Activated CD8-positive, alpha-beta T cell treated with anti-CD3 and anti-CD28 coated beads for 36 hours (primary cell): ENCODE measurements around the gene PCMT1. TPM values are rescaled to one million over a fixed set of nuclear protein-coding genes. Genes with fewer than 3 reads are reported as not detected.
"Not testable (repeated sequence)": the region's sequence is repeated elsewhere in the genome, so short reads cannot be mapped to it uniquely, and the experiment has no call there.

ENCODE experiments used
- ATAC-seq: fragments of 200-7000 bp; cut with Tn5 transposase; one replicate; pipeline ENCODE4 v1.10.0; 2021; ENCODE audit warnings: mild to moderate bottlenecking, moderate library complexity
- CTCF ChIA-PET: fragments of 350-600 bp; sonication (Branson Sonifier 250); formaldehyde crosslinking; loops from one replicate; lab custom pipeline; 2021; ENCODE audit warnings: antibody characterized with exemption; lab: Charles Lee
- POLR2A ChIA-PET: fragments of 350-600 bp; sonication (Branson Sonifier 250); formaldehyde crosslinking; loops from one replicate; lab custom pipeline; 2021; ENCODE audit warnings: antibody characterized with exemption; lab: Charles Lee
- DNase-seq: peaks from one replicate; pipeline ENCODE4 v3.0.0-alpha.2; 2020
- H3K27ac Mint-ChIP-seq: one replicate; pipeline ENCODE4 v1.8.0; 2021; ENCODE audit warnings: mild to moderate bottlenecking, mixed read lengths
- H3K27me3 Mint-ChIP-seq: one replicate; pipeline ENCODE4 v1.8.0; 2021; ENCODE audit warnings: mixed read lengths
- H3K36me3 Mint-ChIP-seq: one replicate; pipeline ENCODE4 v1.8.0; 2021; ENCODE audit warnings: low read depth, mixed read lengths
- H3K4me1 Mint-ChIP-seq: one replicate; pipeline ENCODE4 v1.8.0; 2021; ENCODE audit warnings: low read depth, mixed read lengths
- H3K4me3 Mint-ChIP-seq: one replicate; pipeline ENCODE4 v1.8.0; 2021; ENCODE audit warnings: mild to moderate bottlenecking, moderate library complexity, mixed read lengths
- H3K9me3 Mint-ChIP-seq: one replicate; pipeline ENCODE4 v1.8.0; 2021; ENCODE audit warnings: mixed read lengths
- CTCF ChIP-seq: fragments of 200-600 bp; IDR thresholded peaks from one replicate; pipeline ENCODE4 v1.8.0; 2022; ENCODE audit warnings: antibody characterized with exemption, mild to moderate bottlenecking
- intact Hi-C: fragments of 100-400 bp; cut with micrococcal nuclease; formaldehyde crosslinking; loops from one replicate; pipeline ENCODE4 v1.10.0; 2022
- total RNA-seq, 2 experiments: library from RNA; stranded (reverse); gene quantifications; one replicate each; pipeline ENCODE4 v1.2.3, GENCODE V29; 2021

Gene PCMT1
- total RNA-seq, 2 experiments from 2014 or later = 97.3 to 102 TPM

DNA sequence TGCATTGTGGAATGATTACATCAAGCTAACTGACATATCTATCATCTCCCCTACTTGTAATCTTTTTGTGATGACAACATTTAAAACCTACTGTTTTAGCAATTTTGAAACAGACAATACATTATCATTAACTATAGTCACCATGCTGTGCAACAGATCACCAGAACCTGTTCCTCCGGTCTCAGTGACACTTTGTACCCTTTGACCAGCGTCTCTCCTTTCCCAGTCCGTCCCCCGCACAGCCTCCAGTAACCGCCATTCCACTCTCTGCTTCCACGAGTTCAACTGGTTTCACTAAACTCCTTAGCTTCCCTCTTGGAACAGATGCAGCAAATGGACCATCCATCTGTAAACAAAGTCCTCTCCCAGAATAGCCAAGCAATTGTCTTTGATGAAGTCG is 92.8 kb downstream of the PCMT1 start:
- ChIA-PET CTCF (no interaction called here), POLR2A (no interaction called here)
- Mint-ChIP-seq H3K4me1 (no peaks in the 10 kb centered on the region), H3K27ac (no peak overlapping the region), H3K27me3 (peaks cover 1% of the 10 kb centered on the region), H3K9me3 (no peaks in the 10 kb centered on the region), H3K4me3 (no peak overlapping the region), H3K36me3 (no peaks in the 10 kb centered on the region)
- no peak for TF ChIP-seq CTCF
- intact Hi-C loops = no loop called here
- DNase-seq (no peak), ATAC-seq (no peak)

DNA sequence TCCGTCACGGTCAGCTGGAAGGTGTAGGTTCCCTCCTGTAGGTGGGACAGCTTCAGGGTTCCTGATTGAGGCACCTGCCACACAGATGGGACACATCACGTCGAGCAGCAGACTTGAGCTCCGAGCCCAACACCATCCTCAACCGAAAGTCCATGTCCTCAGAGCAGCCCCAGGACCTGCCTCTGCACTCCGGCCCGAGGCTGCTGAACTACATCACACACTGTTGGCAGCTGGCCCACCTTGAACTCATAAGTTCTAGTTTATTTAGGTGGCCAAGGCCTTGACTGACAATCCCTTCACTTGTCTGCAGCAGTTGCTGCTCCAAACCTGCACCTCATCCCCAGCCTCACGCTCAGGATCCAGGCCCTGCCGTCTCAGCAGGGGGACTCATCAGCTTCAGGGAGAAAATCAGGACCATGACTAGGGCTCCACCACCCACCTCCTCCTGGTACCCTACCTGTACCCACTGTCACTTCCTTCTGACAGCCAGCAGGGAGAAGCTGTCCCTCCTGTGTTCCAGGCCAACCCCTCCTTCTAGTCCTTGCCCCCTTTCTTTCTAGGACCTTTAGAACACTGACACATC is 93.6 kb downstream of the PCMT1 start:
- Mint-ChIP-seq H3K4me1 (no peaks in the 10 kb centered on the region), H3K27ac (no peak overlapping the region), H3K4me3 (no peak overlapping the region), H3K27me3 (peaks cover 1% of the 10 kb centered on the region), H3K9me3 (no peaks in the 10 kb centered on the region), H3K36me3 (no peaks in the 10 kb centered on the region)
- TF ChIP-seq CTCF = no peak
- ATAC-seq (no peak), DNase-seq (no peak)
- intact Hi-C loops = no loop called here
- ChIA-PET CTCF (interaction anchor here (1.3 kb wide), 1 partner anchor 174 kb away, joined by 3 read pairs; no protein-coding TSS in a partner anchor), POLR2A (no interaction called here)

DNA sequence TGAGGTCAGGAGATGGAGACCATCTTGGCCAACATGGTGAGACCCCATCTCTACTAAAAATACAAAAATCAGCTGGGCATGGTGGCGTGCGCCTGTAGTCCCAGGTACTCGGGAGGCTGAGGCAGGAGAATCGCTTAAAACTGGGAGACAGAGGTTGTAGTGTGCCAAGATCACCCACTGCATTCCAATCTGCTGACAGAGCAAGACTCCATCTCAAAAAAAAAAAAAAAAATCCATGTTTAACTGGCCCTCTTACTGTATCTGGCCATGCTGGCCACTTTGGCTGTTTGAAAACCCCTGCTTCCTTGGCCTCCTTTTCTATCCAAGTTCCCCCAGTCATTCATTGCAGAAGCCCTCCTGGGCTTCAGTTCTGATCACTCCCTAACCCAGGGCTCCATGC is 94.5 kb downstream of the PCMT1 start:
- H3K27ac Mint-ChIP-seq, H3K36me3 Mint-ChIP-seq, DNase-seq, H3K4me3 Mint-ChIP-seq, intact Hi-C loops, ATAC-seq, H3K9me3 Mint-ChIP-seq, H3K4me1 Mint-ChIP-seq, POLR2A ChIA-PET, H3K27me3 Mint-ChIP-seq: not testable (repeated sequence)
- CTCF ChIA-PET = interaction anchor here (0.8 to 1.3 kb wide), 2 partner anchors 9 to 173 kb away, joined by 3 read pairs; no protein-coding TSS in a partner anchor

DNA sequence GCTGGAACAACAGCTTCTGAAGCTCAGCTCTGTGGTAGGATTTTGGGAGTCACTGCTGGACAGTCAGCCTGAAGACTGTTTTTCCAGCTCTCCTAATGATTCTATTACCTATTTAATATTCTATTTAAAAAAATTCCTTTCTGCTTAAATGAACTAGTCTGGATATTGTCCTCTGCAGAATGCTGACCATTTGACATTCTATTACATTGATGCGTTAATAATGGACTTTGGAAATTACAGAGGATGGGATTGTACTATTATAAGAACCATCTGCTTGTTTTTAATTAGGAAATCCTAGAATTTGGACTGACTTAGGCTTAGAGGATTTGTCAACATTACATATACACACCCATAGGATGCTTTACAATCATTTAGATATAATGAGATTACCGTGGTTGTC is 94.9 kb downstream of the PCMT1 start:
- no peaks in the 10 kb centered on the region for H3K36me3 Mint-ChIP-seq
- POLR2A ChIA-PET = interaction anchor here (1.1 kb wide), 1 partner anchor 28 kb away, joined by 3 read pairs; no protein-coding TSS in a partner anchor
- intact Hi-C loops = no loop called here

DNA sequence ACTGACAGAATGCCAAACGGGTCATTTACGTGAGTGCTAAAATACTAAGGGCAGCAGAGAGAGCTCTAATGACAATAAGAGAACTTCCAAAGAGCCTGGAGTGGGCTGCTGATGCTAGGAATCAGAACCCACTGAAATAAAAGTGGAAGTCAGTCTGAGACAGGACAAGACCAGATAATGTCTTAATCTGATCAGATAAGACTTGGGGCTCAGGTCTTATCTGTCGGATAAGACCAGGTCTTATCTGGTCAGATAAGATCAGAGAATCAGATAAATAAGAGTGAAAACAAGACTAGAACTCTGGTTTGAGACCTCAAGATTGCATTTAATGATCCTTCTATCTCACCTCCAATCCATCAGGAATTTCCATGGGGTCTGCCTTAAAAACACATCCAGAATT is 96.0 kb downstream of the PCMT1 start:
- DNase-seq = no peak
- no peaks in the 10 kb centered on the region for H3K4me1 Mint-ChIP-seq
- POLR2A ChIA-PET = interaction anchor here (1.1 kb wide), 1 partner anchor 29 kb away, joined by 3 read pairs; no protein-coding TSS in a partner anchor

More for the DNA sequence above, 94.9 kb downstream of the PCMT1 start:
- Mint-ChIP-seq H3K4me1 (no peaks in the 10 kb centered on the region), H3K27ac (no peak overlapping the region), H3K4me3 (no peak overlapping the region), H3K9me3 (no peaks in the 10 kb centered on the region), H3K27me3 (peaks cover 5% of the 10 kb centered on the region)
- CTCF ChIA-PET = interaction anchor here (0.8 kb wide), 1 partner anchor 10 kb away, joined by 3 read pairs; no protein-coding TSS in a partner anchor
- ATAC-seq (no peak), DNase-seq (no peak)
- no peak for TF ChIP-seq CTCF

More for the DNA sequence above, 96.0 kb downstream of the PCMT1 start:
- CTCF ChIA-PET = interaction anchor here (1.8 kb wide), 1 partner anchor 11 kb away, joined by 8 read pairs; no protein-coding TSS in a partner anchor
- H3K36me3 Mint-ChIP-seq = no peaks in the 10 kb centered on the region
- no peak overlapping the region for H3K4me3 Mint-ChIP-seq
- no peak overlapping the region for H3K27ac Mint-ChIP-seq
- intact Hi-C loops = no loop called here
- H3K9me3 Mint-ChIP-seq = no peaks in the 10 kb centered on the region
- TF ChIP-seq CTCF = no peak
- peaks cover 5% of the 10 kb centered on the region for H3K27me3 Mint-ChIP-seq
- no peak for ATAC-seq
